HG03520 (cell line): ENCODE measurements around the gene APBA3.
A peak's percentile ranks its signal among the peaks of the same experiment; 100 is the strongest.

Experiments
- ATAC-seq: cut with Tn5 transposase; IDR thresholded peaks from one replicate; pipeline ENCODE4 v1.9.1; 2021; ENCODE audit warnings: mild to moderate bottlenecking, moderate library complexity; ENCODE audit not compliant: unreplicated experiment

Gene APBA3, protein sequence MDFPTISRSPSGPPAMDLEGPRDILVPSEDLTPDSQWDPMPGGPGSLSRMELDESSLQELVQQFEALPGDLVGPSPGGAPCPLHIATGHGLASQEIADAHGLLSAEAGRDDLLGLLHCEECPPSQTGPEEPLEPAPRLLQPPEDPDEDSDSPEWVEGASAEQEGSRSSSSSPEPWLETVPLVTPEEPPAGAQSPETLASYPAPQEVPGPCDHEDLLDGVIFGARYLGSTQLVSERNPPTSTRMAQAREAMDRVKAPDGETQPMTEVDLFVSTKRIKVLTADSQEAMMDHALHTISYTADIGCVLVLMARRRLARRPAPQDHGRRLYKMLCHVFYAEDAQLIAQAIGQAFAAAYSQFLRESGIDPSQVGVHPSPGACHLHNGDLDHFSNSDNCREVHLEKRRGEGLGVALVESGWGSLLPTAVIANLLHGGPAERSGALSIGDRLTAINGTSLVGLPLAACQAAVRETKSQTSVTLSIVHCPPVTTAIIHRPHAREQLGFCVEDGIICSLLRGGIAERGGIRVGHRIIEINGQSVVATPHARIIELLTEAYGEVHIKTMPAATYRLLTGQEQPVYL

DNA sequence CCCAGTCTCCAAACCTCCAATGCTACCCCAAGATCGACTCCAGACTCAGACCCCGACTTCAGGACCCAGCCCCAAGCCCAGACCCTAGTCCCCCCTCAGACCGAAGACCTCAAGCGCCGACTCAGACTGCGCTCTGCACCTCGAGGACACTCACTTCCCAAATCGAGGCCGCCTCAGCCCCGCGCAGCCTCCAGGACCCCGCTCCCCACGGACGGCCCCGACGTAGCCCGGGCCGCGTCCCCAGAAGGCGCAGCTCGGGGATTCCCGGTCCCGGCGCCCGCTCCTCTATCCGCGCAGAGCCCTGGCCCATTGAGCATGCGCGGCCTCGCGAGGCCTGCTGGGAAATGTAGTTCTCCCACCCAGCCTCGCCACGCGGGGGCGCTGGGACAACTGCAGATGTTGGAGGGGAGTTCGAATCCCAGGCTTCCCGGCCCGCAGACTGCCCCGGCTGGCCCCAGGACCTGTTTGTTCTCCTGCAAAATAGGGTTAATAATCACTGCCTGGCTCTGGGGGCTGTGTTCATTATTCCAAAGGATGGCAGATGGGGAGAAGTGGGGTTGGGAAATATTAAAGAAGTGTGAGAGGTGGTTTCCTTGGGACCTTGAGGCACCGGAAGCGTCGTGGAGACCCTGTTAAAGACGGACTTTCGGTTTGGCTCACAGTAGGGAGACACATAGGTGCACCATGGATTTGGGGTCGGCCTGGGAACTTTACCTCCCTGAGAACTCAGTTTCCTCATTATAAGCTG lies at the start of gene APBA3:
Gene APBA3 (minus strand): TSS at position 311 of the 748 bp plus-strand sequence. CDS start 1,428 bp downstream, outside the sequence.
- peak; percentile 43 for ATAC-seq

DNA sequence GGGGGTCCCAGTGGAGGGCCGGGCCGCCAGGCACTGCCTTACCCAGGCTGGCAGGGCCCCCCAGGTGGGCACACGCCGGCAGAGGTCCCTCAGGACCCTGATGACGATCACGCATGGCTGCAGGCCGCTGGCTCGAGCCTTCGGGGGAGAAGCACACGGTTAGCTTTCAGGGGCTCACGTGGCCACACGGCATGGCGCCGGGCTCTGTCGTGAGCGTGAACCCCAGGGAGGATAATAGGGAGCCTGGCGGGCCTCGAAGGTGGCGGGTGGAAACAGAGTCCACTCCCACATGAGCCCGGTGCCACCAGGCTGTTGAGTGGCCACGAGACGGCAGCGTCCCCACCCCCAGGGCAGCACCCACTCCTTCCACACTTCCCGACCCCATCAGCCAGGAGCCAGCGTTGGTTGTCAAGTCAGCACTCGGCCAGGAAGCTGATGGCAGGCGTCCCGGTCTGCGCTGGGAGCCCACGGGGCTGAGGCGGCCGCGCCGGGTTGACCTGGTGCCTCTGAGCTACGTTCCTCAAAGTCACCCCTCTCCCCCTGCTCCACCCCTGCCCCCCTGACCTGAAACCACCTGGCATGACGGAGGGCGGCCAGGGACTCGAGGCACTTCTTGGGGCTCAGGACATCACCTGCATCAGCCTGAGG lies 49.3 kb upstream of the APBA3 start:
- no peak for ATAC-seq

DNA sequence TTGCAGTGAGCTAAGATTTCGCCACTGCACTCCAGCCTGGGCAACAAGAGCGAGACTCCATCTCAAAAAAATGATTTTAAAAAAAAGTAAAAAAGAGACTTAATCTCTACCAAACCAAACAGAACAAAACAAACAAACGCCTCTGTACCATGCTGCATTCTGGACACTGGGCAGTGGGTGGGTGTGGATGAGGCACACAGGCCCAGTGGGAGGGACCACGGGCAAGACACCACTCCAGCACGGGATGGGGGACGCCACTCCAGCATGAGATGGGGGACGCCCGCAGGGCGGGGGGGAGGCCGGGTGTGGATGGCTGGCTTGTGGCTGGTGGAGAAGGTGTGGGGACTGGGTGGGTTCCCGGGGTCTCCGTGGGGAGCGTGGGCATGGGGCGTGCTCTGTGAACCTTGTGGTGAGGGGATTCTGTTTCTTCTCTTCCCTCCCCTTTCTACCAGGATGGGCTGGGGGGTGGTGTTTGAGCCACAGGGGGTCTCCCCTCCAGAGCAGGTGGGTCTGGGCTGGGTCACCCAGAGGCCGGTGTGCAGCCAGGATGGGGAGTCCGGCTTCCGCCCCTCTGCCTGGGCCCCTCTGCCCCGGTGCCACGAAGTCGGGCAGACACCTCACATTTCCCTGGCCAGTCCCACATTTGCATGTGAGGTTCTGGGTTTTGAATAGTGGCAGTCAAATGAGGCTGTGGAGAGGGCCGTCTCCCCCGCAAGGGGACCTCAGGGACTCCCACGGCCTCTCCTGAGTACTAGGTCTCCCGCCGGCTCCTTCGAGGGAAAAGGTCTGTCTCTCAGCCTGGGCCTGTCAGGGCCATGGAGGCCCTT lies 48.6 kb upstream of the APBA3 start:
- ATAC-seq: no peak

DNA sequence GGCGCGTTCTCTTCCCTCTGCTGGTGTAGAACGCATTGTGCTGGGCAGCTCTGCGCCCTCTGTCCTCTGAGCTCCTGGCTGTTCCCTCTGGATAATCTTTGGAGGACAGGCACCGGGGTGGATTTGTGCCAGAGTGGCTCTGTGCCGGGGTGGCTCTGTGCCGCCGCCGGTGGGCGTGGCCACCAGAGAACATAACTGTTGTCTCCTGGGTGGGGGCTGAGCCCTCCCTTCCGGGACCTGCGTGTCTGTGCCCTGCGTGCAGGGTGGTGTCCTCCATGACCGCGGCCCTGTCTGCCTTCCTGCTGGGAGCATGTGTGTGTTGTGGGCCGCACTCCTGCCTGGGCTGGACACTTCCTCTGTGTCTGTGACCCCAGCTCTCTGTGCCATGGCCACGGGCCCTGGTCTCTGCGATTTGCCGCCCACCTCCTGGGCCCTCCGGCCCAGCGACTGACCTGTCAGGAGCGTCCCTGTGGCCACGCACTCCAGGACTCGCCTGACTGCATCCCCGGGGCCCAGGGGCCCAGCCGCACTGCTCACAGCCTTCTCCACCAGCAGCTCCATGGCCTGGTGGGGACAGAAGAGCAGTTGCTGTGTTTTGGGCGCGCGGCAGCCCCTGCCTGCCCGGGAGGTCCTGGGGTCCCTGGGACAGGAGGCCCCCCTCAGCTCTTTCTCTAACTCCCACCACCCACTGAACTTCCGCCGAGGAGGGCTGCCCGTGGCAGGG lies 47.1 kb upstream of the APBA3 start:
- no peak for ATAC-seq

DNA sequence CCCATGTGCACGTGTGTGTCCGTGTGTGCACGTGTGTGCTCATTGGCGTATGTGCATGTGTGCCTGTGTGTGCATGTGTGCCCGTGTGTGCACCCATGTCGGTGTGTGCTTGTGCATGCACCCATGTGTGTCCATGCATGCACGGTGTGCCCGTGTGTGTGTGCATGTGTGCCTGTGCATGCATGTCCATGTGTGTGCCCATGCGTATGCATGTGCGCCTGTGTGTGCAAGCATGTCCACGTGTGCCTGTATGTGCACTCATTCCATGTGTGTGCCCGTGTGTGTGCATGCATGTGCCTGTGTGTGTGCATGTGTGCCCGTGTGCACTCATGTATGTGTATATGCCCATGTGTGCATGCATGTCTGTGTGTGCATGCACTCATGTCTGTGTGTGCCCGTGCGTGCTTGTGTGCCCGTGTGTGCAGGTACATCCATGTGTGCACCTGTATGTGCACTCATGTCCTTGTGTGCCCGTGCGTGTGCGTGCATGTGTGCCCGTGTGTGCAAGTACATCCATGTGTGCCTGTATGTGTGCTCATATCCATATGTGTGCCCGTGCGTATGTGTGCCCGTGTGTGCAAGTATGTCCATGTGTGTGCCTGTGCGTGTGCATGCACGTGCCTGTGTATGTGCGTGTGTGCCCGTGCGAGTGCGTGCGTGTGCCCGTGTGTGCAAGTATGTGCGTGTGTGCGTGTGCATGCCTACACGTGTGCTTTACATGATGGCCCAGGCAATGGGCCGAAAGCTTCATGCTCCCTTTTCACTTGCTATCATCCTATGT lies 46.3 kb upstream of the APBA3 start:
- ATAC-seq: no peak

DNA sequence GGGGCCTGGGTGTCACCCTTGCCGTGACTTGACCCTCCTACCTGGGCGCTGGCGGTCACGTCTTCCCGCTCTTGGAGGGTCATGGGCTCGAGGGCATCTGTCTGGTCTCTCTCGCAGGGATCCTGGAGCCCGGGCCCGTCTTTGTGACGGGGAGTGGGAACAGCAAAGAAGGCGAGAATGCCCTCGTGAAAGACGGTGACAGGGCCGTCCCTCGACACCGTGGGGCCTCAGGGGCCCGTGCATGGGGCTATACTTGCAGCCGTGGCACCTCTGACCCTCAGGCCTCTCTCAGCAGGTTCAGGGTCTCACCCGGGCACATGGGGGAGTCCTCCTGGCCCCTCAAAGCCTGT lies 45.6 kb upstream of the APBA3 start:
- ATAC-seq: no peak

DNA sequence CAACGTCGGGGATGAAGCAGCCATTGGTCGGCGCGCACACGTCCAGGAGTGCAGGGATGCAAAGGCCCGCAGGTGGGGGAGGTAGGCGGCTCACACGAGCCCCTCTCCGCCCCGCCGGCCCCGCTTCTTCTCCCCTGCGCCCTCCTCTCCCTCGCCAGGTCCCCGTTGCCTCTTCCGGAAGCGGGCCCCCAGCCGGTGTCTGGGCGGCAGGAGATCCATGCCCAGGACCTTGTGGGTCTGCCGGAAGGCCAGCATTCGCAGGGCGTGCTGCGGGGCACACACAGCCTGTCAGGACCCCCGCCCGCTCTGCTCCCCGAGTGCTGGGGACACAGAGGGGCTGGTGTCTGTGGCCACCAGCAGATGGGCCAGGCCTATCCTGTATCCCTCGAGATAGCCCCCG lies 44.4 kb upstream of the APBA3 start:
- ATAC-seq: no peak

DNA sequence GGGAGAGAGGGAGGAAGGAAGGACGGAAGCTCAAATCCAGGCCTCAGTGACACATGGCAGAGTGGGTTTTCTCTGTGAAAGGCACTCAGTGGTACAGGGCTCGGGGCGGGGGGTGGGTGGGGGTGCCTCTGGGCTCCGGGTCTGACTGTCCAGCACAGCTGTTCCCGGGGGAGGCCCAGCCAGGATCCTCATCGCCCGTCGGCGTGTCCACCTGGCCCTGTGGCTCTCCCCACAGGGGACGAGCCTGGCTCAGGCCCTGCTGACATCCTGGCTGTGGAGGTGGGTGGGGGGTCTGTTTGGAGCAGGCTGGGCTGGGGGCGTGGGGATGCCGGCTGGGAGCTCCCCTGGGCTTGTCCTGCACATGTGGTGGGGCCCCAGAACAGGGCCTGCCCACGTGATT lies 42.9 kb upstream of the APBA3 start:
- no peak for ATAC-seq

DNA sequence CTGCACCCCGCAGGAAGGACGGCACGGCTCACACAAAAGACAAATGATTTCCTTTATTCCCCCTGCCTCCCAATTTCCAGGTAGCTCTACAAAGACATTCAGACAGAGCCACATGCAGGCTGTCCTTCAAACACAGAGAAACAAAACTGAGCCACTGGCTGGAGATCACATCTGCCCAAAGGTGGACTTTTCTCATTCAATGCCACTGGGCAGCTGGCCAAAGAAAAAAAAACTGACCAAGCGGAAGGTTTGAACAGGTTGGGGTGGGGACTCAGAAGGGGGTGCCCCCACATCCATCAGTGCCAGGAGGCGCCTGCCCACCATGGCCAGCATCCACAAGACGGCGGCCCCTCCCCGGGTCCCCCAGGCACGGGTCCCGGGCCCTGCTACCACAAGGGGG lies 42.5 kb upstream of the APBA3 start:
- no peak for ATAC-seq

DNA sequence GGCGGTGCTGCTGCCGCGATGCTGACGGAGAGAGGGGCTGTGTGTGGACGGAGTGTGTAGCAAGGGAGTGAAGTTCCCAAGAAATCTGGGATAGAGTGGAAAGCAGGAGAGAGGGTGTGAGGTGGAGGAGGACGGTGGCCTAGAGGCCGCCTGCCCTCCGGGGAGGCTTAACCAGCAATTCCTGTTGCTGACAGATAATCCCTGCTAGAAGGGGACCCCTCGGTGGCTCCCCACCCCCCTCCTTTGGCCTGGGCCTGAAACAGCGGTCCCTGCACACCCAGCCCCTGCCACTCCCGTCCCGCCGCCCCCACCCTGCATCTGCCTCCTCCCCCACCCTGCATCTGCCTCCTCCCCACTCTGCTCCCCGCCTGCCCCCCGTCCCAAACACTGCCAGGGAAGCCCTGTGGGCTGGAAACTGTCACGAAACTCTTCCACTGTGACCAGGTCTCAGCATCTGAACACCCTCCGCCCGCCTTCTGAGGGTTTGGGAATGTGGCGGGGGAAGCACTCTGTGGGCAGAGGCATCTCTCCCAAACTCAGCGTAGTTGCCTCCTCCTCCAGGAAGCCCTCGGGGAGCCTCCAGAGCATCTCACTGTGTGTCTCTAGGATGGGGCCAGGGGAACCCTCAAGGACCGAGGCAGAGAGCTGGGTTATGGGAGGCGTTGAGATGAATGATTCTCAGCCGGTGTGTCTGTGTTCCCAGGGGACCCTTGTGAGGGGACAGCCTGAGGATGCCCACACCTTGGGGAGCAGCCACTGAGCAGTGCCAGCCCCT lies 41.8 kb upstream of the APBA3 start:
- no peak for ATAC-seq

DNA sequence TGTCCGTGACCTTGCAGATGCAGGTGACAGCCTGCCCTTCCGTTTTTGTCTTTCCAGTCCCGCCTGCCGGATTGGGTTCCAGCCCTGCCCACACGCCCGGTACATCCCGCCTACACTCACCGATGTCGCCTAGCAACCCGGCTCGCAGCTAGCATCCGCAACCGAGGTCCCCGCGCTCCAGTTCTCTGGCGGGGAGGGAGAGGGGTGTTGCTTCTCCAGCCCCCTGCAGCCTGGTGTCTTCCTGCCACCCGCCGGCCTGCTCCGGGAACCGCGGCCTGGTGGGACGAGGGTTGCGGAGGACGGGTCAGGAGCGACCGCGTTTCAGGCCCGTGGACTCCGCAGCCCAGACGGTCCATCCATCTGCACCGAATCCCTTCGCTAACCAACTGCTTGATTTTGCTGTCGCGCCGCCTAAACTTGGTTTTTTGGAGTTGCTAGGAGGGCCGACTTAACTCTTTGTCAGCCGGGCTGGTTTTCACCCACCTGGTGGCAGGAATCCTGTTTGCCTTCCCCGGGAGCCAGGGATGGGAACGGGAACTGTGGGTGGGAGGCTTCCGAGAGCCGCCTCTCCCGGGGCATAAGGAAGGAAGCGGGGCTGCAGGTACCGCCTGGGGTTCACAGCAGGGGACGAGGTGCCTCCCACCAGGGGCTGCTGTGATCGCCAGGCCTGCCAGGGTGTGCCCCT lies 40.1 kb upstream of the APBA3 start:
- ATAC-seq: no peak

DNA sequence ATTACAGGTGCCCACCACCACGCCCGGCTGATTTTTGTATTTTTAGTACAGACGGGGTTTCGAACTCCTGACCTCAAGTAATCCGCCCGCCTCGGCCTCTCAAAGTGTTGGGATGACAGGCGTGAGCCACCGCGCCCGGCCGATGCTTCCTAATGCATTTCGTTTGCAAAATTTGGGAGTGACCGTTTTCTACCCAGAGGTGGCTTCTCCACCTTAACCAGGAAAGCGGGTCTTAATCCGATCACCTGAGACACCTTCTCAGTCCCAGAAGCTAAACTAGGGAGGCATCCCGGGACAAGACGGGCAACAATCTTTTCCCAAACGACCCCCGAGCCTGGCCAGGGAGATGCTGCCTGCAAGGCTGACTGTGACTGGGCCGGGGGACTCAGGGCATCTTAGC lies 39.5 kb upstream of the APBA3 start:
- ATAC-seq: no peak

DNA sequence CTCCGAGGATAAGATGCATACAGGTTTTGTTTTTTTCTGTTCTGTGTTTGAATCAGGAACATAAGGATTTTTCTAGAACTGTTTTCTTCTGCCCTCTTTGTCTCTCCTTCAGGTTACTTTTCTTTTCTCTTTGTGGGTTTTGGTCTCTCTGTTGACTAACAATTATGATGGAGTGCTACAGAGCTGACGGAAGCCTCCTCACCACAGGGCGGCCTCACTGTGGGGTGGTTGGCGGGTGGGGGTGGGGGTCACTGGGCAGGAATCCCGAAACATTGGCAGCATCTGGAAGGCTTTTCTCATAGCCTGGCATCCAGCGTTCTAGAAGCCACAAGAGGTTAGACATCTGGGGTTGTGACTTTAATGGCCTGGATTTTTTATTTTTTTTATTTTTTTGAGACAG lies 36.6 kb upstream of the APBA3 start:
- no peak for ATAC-seq

DNA sequence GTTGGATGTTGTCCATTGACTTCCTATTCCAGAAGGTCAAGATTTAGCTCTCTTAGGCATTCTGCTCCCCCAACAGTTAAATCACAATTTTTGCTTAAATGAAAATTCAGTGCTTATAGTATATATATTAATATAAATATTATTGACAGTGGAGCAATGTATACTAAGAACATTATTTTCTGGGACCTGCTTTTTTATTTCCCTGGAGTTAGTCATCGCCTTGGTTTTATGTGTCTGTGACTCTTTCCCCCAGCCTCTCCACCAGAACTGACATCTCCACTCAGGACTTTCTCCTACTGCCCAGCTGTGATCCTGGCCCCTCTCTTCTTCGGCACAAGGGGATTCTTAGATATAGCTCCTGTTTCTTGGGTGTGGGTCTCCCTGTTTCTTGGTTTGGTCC lies 34.9 kb upstream of the APBA3 start:
- no peak for ATAC-seq

DNA sequence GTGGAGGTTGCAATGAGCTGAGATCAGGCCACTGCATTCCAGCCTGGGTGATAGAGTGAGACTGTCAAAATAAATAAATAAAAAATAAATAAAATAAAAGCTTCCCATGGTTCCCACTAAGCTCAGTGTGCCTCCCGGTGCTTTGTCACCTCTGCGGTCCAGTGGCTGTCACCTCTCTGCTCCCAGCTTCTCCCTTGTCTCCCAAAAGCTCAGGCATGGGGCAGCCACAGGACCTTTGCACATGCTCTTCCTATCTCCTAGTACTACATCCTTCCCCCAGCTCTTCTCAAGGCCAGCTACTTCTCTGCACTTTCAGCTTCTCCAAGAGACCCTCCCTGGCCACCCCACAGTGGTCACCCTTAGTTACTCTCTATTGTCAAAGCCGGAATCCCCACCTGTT lies 32.3 kb upstream of the APBA3 start:
- no peak for ATAC-seq

DNA sequence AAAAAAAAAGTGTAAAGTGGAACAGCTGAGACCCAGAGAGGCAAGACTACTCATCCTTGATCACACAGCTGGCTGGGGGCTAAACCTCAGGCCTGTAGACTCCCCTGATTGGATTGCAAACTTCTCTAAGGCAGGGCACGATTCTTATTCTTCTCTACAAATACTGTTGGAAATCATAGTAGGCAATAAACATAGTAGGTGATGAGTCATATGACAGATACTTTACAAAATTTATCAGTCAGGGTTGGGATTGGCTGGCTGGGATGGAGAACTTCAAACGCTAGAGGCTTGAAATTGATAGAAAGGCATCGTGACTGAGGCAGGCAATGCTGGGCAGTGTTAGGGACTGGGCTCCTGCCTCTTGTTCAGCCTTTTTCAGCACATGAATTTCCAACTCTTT lies 30.6 kb upstream of the APBA3 start:
- ATAC-seq: no peak

DNA sequence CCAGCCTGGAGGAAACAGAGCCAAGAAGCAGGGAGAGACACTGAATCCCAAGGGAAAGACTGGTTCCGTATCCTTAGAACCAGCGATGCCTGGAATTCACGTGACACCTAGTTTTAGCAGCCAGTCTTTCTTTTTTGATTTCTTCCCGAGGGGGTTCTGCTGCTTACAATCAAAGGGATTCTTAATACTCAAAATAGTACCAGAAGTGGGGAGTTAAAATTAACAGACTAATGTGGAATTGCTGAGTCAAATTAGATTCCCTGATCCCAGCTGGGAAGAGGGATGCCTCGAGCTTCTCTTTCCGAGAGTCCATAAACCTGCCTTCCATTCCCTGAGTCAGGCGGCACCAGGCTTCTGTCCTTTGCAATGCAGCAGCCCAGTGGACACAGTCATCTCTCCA lies 29.4 kb upstream of the APBA3 start:
- no peak for ATAC-seq

DNA sequence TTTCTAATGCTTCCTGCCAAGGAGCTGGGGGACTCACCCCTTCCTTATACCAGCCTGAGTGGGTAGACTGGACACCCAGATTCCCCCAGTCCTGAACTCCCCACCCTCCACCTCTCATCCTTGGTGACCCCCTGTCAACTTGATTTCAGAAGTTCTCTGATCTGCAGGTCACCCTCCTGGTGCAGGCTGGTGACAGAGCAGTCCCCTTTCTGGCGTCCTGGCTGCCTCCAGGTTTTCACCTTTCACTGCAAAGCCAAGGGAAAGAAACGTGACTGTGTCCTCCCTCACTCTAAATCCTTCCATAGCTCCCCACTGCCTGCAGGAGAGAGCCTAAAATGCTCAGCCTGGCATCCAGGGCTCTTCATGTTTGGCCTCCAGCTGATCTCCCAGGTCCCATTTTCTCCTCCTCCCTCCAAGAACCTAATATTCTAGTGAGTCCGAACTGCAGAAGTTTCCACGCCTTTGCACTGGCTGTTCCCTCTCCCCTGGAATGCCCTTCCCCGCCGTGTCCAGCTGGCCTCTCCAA lies 28.8 kb upstream of the APBA3 start:
- ATAC-seq: no peak
